ENCODE measurements around the gene RIOK3.
"Not testable (repeated sequence)": the region's sequence is repeated elsewhere in the genome, so short reads cannot be mapped to it uniquely, and the experiment has no call there.

Gene RIOK3

GRCh38 chr18:23499291-23499781 is 46.2 kb downstream of the RIOK3 start:
- DNase-seq = no peak

- no peak for DNase-seq
These were observed 48.5 kb downstream of the RIOK3 start for GRCh38 chr18:23501626-23502025.

- DNase-seq = no peak
These were observed 49.5 kb downstream of the RIOK3 start for GRCh38 chr18:23502516-23503037.

- peak; percentile 98 for DNase-seq
These were observed 50.2 kb downstream of the RIOK3 start, which contains the start of gene RMC1 for GRCh38 chr18:23503038-23503962. Gene RMC1, plus strand, starts transcription at chr18:23503511. Its CDS starts 108 bp downstream, at chr18:23503619.

- no peak for DNase-seq
These were observed 50.9 kb downstream of the RIOK3 start for GRCh38 chr18:23503963-23504344.

GRCh38 chr18:23504720-23505119 is 51.6 kb downstream of the RIOK3 start:
- no peak for DNase-seq

GRCh38 chr18:23506393-23506792 is 53.3 kb downstream of the RIOK3 start:
- DNase-seq = no peak

GRCh38 chr18:23510923-23511322 is 57.8 kb downstream of the RIOK3 start:
- not testable (repeated sequence) for DNase-seq

GRCh38 chr18:23512216-23512615 is 59.1 kb downstream of the RIOK3 start:
- DNase-seq = not testable (repeated sequence)

- no peak for DNase-seq
These were observed 59.6 kb downstream of the RIOK3 start for GRCh38 chr18:23512641-23513040.

- DNase-seq = peak; percentile 82
These were observed 62.9 kb downstream of the RIOK3 start for GRCh38 chr18:23515911-23516546.

- no peak for DNase-seq
These were observed 66.6 kb downstream of the RIOK3 start for GRCh38 chr18:23519734-23520133.

GRCh38 chr18:23521271-23521670 is 68.2 kb downstream of the RIOK3 start:
- no peak for DNase-seq

- DNase-seq = no peak
These were observed 68.8 kb downstream of the RIOK3 start for GRCh38 chr18:23521907-23522306.

GRCh38 chr18:23523429-23524212 is 70.5 kb downstream of the RIOK3 start:
- no peak for DNase-seq

GRCh38 chr18:23524213-23524707 is 71.2 kb downstream of the RIOK3 start:
- DNase-seq = no peak

- DNase-seq = no peak
These were observed 73.5 kb downstream of the RIOK3 start for GRCh38 chr18:23526501-23527063.

GRCh38 chr18:23528580-23529472 is 75.7 kb downstream of the RIOK3 start:
- DNase-seq = no peak

GRCh38 chr18:23529604-23530003 is 76.5 kb downstream of the RIOK3 start:
- DNase-seq = no peak

- no peak for DNase-seq
These were observed 77.1 kb downstream of the RIOK3 start for GRCh38 chr18:23530195-23530594.

GRCh38 chr18:23531912-23532311 is 78.8 kb downstream of the RIOK3 start:
- DNase-seq = no peak
